ENCODE measurements around the gene POU1F1. TPM values are rescaled to one million over a fixed set of nuclear protein-coding genes. Genes with fewer than 3 reads are reported as not detected.
A peak's percentile ranks its signal among the peaks of the same experiment; 100 is the strongest.
"Not testable (repeated sequence)": the region's sequence is repeated elsewhere in the genome, so short reads cannot be mapped to it uniquely, and the experiment has no call there.

POU1F1 gene
- total RNA-seq, 1 donor, result not detected

GRCh38 chr3:87260270-87260669 lies 16.1 kb downstream of the POU1F1 start:
- peak; percentile 9 to 79 (median 56) for DNase-seq (ENCODE audit: low read depth in 2 of 3, low spot score in 2 of 3)

GRCh38 chr3:87250009-87250408 lies 26.4 kb downstream of the POU1F1 start:
- DNase-seq (ENCODE audit: low read depth in 2 of 3, low spot score in 2 of 3), result no peak

- no peak for DNase-seq (ENCODE audit: low read depth in 2 of 3, low spot score in 2 of 3)
These were observed 27.6 kb downstream of the POU1F1 start for GRCh38 chr3:87248831-87249230.

- not testable (repeated sequence) for DNase-seq (ENCODE audit: low read depth in 2 of 3, low spot score in 2 of 3)
These were observed 28.2 kb downstream of the POU1F1 start for GRCh38 chr3:87248231-87248630.

- no peak for DNase-seq (ENCODE audit: low read depth in 2 of 3, low spot score in 2 of 3)
These were observed 29.0 kb downstream of the POU1F1 start for GRCh38 chr3:87247430-87247773.

GRCh38 chr3:87246662-87247429 lies 29.5 kb downstream of the POU1F1 start:
- no peak for DNase-seq (ENCODE audit: low read depth in 2 of 3, low spot score in 2 of 3)

- no peak for DNase-seq (ENCODE audit: low read depth in 2 of 3, low spot score in 2 of 3)
These were observed 40.3 kb downstream of the POU1F1 start for GRCh38 chr3:87236093-87236492.

- no peak for DNase-seq (ENCODE audit: low read depth in 2 of 3, low spot score in 2 of 3)
These were observed 42.6 kb downstream of the POU1F1 start for GRCh38 chr3:87233805-87234204.

GRCh38 chr3:87229113-87229512 lies 47.3 kb downstream of the POU1F1 start:
- DNase-seq (ENCODE audit: low read depth in 2 of 3, low spot score in 2 of 3), result no peak

- DNase-seq (ENCODE audit: low read depth in 2 of 3, low spot score in 2 of 3), result no peak
These were observed 48.1 kb downstream of the POU1F1 start for GRCh38 chr3:87228316-87228715.

GRCh38 chr3:87227835-87228144 lies 48.6 kb downstream of the POU1F1 start:
- DNase-seq (ENCODE audit: low read depth in 2 of 3, low spot score in 2 of 3), result no peak

GRCh38 chr3:87227104-87227834 lies 49.1 kb downstream of the POU1F1 start, which contains the start of gene CHMP2B:
TSS of gene CHMP2B (plus strand) at chr3:87227309. CDS start at chr3:87227523, 214 bp downstream.
- DNase-seq (ENCODE audit: low read depth in 2 of 3, low spot score in 2 of 3), result peak; percentile 91 to 96 (median 94)

GRCh38 chr3:87225659-87226058 lies 50.7 kb downstream of the POU1F1 start:
- no peak for DNase-seq (ENCODE audit: low read depth in 2 of 3, low spot score in 2 of 3)

- no peak for DNase-seq (ENCODE audit: low read depth in 2 of 3, low spot score in 2 of 3)
These were observed 56.8 kb downstream of the POU1F1 start for GRCh38 chr3:87219611-87220010.

GRCh38 chr3:87218560-87218959 lies 57.8 kb downstream of the POU1F1 start:
- no peak for DNase-seq (ENCODE audit: low read depth in 2 of 3, low spot score in 2 of 3)

Small RNA genes lying within 50 kb of the gene (small RNA-seq; reads per million reads assigned to genes)
- gene MIR4795, result not detected

Other genes with a start within 250 kb of the POU1F1 start
- gene CHMP2B, start 49.3 kb downstream of the POU1F1 start, total RNA-seq, result 7.0 TPM